ENCODE measurements around the gene BPGM.

DNA sequence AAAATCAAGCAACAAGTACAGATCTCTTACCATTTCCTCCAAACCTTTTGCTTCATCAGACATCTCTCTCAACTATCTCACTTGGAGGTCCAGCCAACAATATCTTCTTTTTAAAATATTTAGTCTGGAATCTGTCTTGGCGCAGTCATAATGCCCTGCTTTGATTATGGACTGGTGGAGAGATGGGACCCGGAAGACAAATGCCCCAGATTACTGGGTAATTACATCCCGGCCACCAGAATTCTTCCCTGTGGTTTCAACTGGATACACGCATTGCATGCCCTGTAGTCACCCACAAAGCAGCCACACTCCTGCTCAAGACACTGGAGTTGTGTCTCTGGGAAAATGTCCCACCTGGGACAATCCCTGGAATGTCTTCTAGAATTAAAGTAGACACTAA, 65.5 kb downstream of the BPGM start:
- TF ChIP-seq, protein P1, sequence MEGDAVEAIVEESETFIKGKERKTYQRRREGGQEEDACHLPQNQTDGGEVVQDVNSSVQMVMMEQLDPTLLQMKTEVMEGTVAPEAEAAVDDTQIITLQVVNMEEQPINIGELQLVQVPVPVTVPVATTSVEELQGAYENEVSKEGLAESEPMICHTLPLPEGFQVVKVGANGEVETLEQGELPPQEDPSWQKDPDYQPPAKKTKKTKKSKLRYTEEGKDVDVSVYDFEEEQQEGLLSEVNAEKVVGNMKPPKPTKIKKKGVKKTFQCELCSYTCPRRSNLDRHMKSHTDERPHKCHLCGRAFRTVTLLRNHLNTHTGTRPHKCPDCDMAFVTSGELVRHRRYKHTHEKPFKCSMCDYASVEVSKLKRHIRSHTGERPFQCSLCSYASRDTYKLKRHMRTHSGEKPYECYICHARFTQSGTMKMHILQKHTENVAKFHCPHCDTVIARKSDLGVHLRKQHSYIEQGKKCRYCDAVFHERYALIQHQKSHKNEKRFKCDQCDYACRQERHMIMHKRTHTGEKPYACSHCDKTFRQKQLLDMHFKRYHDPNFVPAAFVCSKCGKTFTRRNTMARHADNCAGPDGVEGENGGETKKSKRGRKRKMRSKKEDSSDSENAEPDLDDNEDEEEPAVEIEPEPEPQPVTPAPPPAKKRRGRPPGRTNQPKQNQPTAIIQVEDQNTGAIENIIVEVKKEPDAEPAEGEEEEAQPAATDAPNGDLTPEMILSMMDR (IDR thresholded peaks at IDR 0.05) = no peak
- TF ChIP-seq EZH2 (IDR thresholded peaks at IDR 0.05) = no peak
